ENCODE measurements around the gene LRWD1.
A peak's percentile ranks its signal among the peaks of the same experiment; 100 is the strongest.
"Not testable (repeated sequence)": the region's sequence is repeated elsewhere in the genome, so short reads cannot be mapped to it uniquely, and the experiment has no call there.

The LRWD1 gene

GRCh38 chr7:102493220-102493935 lies 28.6 kb downstream of the LRWD1 start:
- not testable (repeated sequence) for H3K4me3 ChIP-seq (ENCODE audit: low read depth, low read length, poor library complexity, severe bottlenecking); H4K20me1 ChIP-seq (ENCODE audit: insufficient read depth, low read length); H3K4me1 ChIP-seq (ENCODE audit: insufficient read depth, low read length, severe bottlenecking); H3K27me3 ChIP-seq (ENCODE audit: insufficient read depth, low read length); H3K9ac ChIP-seq (ENCODE audit: low read length); H3K27ac ChIP-seq (ENCODE audit: low read depth, low read length, poor library complexity, severe bottlenecking); H3K9me3 ChIP-seq (ENCODE audit: low read length); H3F3A ChIP-seq (ENCODE audit: insufficient read depth, low read length); H3K9me2 ChIP-seq (ENCODE audit: low read depth, low read length); H3K4me2 ChIP-seq (ENCODE audit: low read length); H3K79me2 ChIP-seq (ENCODE audit: insufficient read depth, low read length); H3K36me3 ChIP-seq (ENCODE audit: insufficient read depth, low read length); H2AFZ ChIP-seq (ENCODE audit: low read length)

- H3K4me1 ChIP-seq (ENCODE audit: insufficient read depth, low read length, severe bottlenecking); H3K9me2 ChIP-seq (ENCODE audit: low read depth, low read length); H3K79me2 ChIP-seq (ENCODE audit: insufficient read depth, low read length); H3K27me3 ChIP-seq (ENCODE audit: insufficient read depth, low read length); H3F3A ChIP-seq (ENCODE audit: insufficient read depth, low read length); H3K27ac ChIP-seq (ENCODE audit: low read depth, low read length, poor library complexity, severe bottlenecking); H2AFZ ChIP-seq (ENCODE audit: low read length); H3K9me3 ChIP-seq (ENCODE audit: low read length); H3K36me3 ChIP-seq (ENCODE audit: insufficient read depth, low read length); H4K20me1 ChIP-seq (ENCODE audit: insufficient read depth, low read length): not testable (repeated sequence)
- Histone ChIP-seq H3K4me3 (ENCODE audit: low read depth, low read length, poor library complexity, severe bottlenecking) (peak overlapping the region; percentile 53), H3K4me2 (ENCODE audit: low read length) (peak overlapping the region; percentile 62; the same call in 1 of the 2 replicates), H3K9ac (ENCODE audit: low read length) (peak overlapping the region; percentile 45; the same call in 1 of the 2 replicates)
Observed at GRCh38 chr7:102494026-102494425, 29.2 kb downstream of the LRWD1 start.

GRCh38 chr7:102494473-102495149 lies 29.8 kb downstream of the LRWD1 start:
- not testable (repeated sequence) for H3K9me3 ChIP-seq (ENCODE audit: low read length); H3K9me2 ChIP-seq (ENCODE audit: low read depth, low read length); H3K36me3 ChIP-seq (ENCODE audit: insufficient read depth, low read length); H3K9ac ChIP-seq (ENCODE audit: low read length); H3K4me3 ChIP-seq (ENCODE audit: low read depth, low read length, poor library complexity, severe bottlenecking); H3K4me1 ChIP-seq (ENCODE audit: insufficient read depth, low read length, severe bottlenecking); H3K4me2 ChIP-seq (ENCODE audit: low read length); H3F3A ChIP-seq (ENCODE audit: insufficient read depth, low read length); H4K20me1 ChIP-seq (ENCODE audit: insufficient read depth, low read length); H3K79me2 ChIP-seq (ENCODE audit: insufficient read depth, low read length); H2AFZ ChIP-seq (ENCODE audit: low read length); H3K27ac ChIP-seq (ENCODE audit: low read depth, low read length, poor library complexity, severe bottlenecking); H3K27me3 ChIP-seq (ENCODE audit: insufficient read depth, low read length)

- H3K79me2 ChIP-seq (ENCODE audit: insufficient read depth, low read length); H3K4me3 ChIP-seq (ENCODE audit: low read depth, low read length, poor library complexity, severe bottlenecking); H3F3A ChIP-seq (ENCODE audit: insufficient read depth, low read length); H3K4me2 ChIP-seq (ENCODE audit: low read length); H2AFZ ChIP-seq (ENCODE audit: low read length); H3K9me2 ChIP-seq (ENCODE audit: low read depth, low read length); H3K36me3 ChIP-seq (ENCODE audit: insufficient read depth, low read length); H3K9me3 ChIP-seq (ENCODE audit: low read length); H4K20me1 ChIP-seq (ENCODE audit: insufficient read depth, low read length); H3K27ac ChIP-seq (ENCODE audit: low read depth, low read length, poor library complexity, severe bottlenecking); H3K4me1 ChIP-seq (ENCODE audit: insufficient read depth, low read length, severe bottlenecking); H3K9ac ChIP-seq (ENCODE audit: low read length); H3K27me3 ChIP-seq (ENCODE audit: insufficient read depth, low read length): not testable (repeated sequence)
Observed at GRCh38 chr7:102496861-102497260, 32.1 kb downstream of the LRWD1 start.

GRCh38 chr7:102497308-102497707 lies 32.5 kb downstream of the LRWD1 start:
- H3K4me3 ChIP-seq (ENCODE audit: low read depth, low read length, poor library complexity, severe bottlenecking); H3K9me3 ChIP-seq (ENCODE audit: low read length); H4K20me1 ChIP-seq (ENCODE audit: insufficient read depth, low read length); H3K9me2 ChIP-seq (ENCODE audit: low read depth, low read length); H2AFZ ChIP-seq (ENCODE audit: low read length); H3F3A ChIP-seq (ENCODE audit: insufficient read depth, low read length); H3K27me3 ChIP-seq (ENCODE audit: insufficient read depth, low read length); H3K4me1 ChIP-seq (ENCODE audit: insufficient read depth, low read length, severe bottlenecking); H3K79me2 ChIP-seq (ENCODE audit: insufficient read depth, low read length); H3K4me2 ChIP-seq (ENCODE audit: low read length); H3K27ac ChIP-seq (ENCODE audit: low read depth, low read length, poor library complexity, severe bottlenecking); H3K9ac ChIP-seq (ENCODE audit: low read length); H3K36me3 ChIP-seq (ENCODE audit: insufficient read depth, low read length): not testable (repeated sequence)

GRCh38 chr7:102498321-102498720 lies 33.5 kb downstream of the LRWD1 start:
- H3K79me2 ChIP-seq (ENCODE audit: insufficient read depth, low read length); H2AFZ ChIP-seq (ENCODE audit: low read length); H3K4me1 ChIP-seq (ENCODE audit: insufficient read depth, low read length, severe bottlenecking); H3K27ac ChIP-seq (ENCODE audit: low read depth, low read length, poor library complexity, severe bottlenecking); H3K27me3 ChIP-seq (ENCODE audit: insufficient read depth, low read length); H3K9me2 ChIP-seq (ENCODE audit: low read depth, low read length); H3K4me3 ChIP-seq (ENCODE audit: low read depth, low read length, poor library complexity, severe bottlenecking); H4K20me1 ChIP-seq (ENCODE audit: insufficient read depth, low read length); H3F3A ChIP-seq (ENCODE audit: insufficient read depth, low read length); H3K36me3 ChIP-seq (ENCODE audit: insufficient read depth, low read length); H3K9ac ChIP-seq (ENCODE audit: low read length); H3K4me2 ChIP-seq (ENCODE audit: low read length); H3K9me3 ChIP-seq (ENCODE audit: low read length): not testable (repeated sequence)

- not testable (repeated sequence) for H3K27ac ChIP-seq (ENCODE audit: low read depth, low read length, poor library complexity, severe bottlenecking); H3K4me2 ChIP-seq (ENCODE audit: low read length); H3K4me3 ChIP-seq (ENCODE audit: low read depth, low read length, poor library complexity, severe bottlenecking); H3K79me2 ChIP-seq (ENCODE audit: insufficient read depth, low read length); H3K9ac ChIP-seq (ENCODE audit: low read length); H3K9me2 ChIP-seq (ENCODE audit: low read depth, low read length); H3K9me3 ChIP-seq (ENCODE audit: low read length); H3K36me3 ChIP-seq (ENCODE audit: insufficient read depth, low read length); H2AFZ ChIP-seq (ENCODE audit: low read length); H3K4me1 ChIP-seq (ENCODE audit: insufficient read depth, low read length, severe bottlenecking); H3F3A ChIP-seq (ENCODE audit: insufficient read depth, low read length); H4K20me1 ChIP-seq (ENCODE audit: insufficient read depth, low read length); H3K27me3 ChIP-seq (ENCODE audit: insufficient read depth, low read length)
Observed at GRCh38 chr7:102503141-102503540, 38.4 kb downstream of the LRWD1 start.
